Measurements from ENCODE around the gene IRF3.

GRCh38 chr19:49699364-49699763 lies 33.7 kb upstream of the IRF3 start:
- TF ChIP-seq CTCF (IDR thresholded peaks at IDR 0.05) (no peak), POLR2A (IDR thresholded peaks at IDR 0.05) (no peak)
